Measurements from ENCODE around the gene NT5DC2.

- TF ChIP-seq CTCF (IDR thresholded peaks at IDR 0.05; ENCODE audit: poor library complexity): peak; percentile 11
- TF ChIP-seq EZH2 (IDR thresholded peaks at IDR 0.05; ENCODE audit: borderline replicate concordance): no peak
- no peak for TF ChIP-seq EZH2phosphoT487 (IDR thresholded peaks at IDR 0.05; ENCODE audit: low read depth, severe bottlenecking, unreplicated experiment)
Measured at GRCh38 chr3:52536369-52537164, 2.9 kb upstream of the NT5DC2 start, which contains the start of gene UQCC5.
